Ureter (tissue), 1 donor: ENCODE data around the gene TCFL5. TPM values are rescaled to one million over a fixed set of nuclear protein-coding genes. Genes with fewer than 3 reads are reported as not detected.
A peak's percentile ranks its signal among the peaks of the same experiment; 100 is the strongest.
"Not testable (repeated sequence)": the region's sequence is repeated elsewhere in the genome, so short reads cannot be mapped to it uniquely, and the experiment has no call there.

Experiments
- DNase-seq: peaks from one replicate; pipeline ENCODE4 v3.0.0-alpha.2; 2020; ENCODE audit warnings: low spot score
- total RNA-seq: library from RNA; stranded (reverse); gene quantifications from one replicate; pipeline ENCODE4 v1.2.4, GENCODE V29; 2023
- donor health status: DM: yes; HTN: yes; CAD: no.

The TCFL5 gene
- total RNA-seq, 1 donor from 2014 or later, result 11.8 TPM

DNA sequence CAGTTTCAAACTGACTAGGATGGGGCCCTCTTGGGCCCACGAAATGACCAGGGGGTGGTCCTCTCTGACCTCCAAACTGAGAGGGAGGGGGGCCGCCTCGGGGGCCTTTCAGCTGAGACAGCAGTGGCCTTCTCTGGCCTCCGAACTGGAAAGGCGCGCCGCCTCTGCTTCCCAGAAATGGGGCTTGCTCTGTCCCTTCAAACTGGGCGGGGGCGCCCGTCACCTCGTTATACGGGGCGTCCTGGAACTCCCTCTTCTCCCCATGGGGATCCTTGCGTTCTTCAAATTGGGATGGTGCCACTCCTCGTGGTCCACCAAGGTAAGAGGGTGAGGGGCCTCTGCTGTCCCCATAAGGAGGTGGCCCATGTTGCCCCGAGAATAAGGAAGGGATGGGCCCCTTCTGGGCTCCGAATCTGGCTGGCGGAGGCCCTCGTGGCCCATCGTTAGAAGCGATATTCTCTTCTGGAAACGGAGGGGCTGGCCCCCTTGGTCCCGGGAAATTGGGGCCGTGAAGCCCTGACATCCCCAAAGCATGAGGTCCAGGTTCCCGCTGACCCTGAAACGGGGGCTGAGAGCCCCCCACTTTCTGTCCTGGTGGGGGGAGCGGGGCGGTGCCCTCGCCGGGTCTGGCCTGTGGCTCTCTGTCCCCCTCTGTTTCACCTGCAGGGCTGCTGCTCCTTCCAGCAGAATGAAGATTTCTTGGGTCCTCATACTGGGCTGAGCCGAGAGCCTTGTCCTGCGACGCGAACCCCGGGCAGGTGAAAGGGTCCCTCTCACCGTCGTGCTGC, 18.7 kb upstream of the TCFL5 start:
- no peak for DNase-seq

DNA sequence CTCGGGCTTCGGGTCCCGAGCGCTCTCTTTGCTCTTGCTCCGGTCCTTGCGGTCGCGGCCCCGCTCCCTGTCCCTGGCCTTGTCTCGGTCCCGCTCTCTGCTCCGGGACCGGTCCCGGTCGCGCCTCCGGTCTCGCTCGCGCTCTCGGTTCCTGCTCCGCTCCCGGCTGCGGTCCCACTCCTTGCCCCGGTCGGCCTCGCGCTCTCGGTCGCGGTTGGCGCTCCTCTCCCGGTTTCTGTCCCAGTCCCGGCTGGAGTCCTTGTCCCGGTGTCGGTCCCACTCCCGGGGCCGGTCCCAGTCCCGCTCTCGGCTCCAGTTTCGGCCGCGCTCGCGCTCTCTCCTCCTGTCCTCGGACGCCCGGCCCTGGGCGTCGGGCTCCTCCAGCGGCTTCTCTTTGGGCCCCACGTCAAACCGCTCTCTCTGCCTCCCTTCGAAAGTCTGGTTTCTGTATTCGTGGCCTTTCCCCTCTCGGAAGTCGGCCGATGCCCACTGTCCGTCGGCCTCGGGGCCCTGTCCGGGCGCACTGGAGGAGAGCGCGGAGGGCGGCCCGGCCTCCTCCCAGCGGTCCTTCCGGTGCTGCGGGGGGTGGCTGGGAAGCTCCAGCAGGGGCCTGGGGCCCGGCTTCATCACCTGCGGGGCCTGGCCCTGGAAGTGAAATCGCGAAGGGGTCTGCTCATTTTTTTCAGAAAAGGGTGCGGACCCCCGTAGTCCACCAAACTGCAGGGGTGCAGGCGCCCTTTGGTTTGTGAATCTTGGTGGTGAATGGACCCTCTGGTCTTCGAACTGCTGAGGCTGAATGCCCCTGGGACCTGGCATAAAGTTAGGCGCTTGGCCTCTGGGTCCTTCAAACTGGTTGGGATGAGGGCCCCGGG, 17.9 kb upstream of the TCFL5 start:
- no peak for DNase-seq

DNA sequence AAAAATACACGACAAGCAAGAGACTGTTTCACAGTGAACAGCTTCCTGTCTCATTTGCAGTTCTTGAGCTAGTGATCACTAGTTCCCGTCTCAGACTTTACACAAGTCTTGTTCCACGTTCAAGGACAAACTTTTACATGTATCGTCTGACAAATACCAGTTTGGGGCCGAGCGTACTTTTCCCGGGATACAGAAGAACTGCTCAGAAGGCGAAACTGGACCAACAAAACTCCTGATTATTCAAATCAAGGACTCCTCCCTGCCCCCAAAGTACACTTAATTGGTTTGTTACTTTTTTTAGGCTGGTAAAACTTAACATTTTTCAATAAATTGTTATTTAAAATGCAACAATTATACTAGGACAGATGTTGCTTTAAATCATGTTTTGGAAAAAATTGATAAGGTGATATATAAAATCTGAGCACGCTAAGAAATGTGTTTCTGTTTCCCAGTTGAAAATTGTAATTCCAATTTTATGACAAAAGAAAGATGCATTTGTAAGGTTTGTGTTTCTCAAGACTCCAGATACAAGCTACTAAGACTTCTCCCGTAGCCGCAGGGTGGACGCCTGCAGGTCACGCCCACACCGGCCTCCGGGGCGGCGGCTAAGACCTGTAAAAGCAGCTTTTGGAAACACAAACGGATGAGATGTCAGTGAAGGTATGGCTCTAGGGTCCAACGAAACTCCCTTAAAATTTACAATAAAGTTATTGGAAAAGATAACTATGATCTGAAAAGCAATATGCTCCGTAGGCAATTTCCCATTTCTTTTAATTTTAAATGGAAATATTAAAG, 16.8 kb upstream of the TCFL5 start:
- DNase-seq, result no peak

DNA sequence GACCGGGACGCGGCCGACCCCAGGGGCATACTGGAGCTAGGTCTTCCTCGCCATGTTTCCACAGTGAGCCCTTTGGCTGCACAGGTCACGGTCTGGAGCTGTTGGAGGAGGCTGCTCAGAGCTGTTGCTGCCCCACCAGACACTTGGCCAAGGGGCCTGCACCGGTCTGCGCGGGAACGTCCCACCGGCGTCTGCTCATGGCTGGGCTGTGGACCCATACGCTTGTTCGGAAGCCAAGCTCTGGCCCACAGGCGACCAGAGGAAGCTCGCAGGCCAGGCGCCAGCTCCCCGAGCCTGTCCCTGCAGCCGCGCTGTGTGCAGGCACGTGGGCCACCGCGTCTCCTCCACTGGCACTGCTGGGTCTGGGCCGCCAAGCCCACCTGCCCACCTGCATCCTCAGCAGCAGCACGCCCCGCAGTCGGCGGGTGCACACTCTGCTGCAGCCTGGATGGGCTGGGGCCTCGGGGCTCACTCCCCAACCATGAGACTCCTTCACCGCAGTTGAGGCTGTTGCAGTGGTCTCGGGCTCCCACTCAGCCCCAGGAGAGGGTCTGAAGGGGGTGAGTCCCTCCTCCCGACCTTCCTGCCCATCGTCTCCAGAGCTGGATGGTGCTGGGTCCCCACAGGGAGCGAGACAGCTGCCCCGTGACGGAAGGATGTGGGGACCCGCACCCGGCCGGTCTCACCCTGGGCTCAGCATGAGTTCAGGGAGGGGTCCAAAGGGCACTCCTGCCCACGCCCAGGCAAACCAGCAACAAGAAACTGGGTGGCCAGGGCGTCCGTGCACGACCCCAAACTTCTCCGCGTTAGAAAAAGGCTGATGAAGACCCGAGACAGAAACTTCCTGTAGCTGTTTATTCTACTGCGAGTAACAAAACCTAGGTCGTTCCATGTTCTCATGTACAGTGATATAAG, 15.5 kb upstream of the TCFL5 start:
- peak; percentile 78 for DNase-seq

DNA sequence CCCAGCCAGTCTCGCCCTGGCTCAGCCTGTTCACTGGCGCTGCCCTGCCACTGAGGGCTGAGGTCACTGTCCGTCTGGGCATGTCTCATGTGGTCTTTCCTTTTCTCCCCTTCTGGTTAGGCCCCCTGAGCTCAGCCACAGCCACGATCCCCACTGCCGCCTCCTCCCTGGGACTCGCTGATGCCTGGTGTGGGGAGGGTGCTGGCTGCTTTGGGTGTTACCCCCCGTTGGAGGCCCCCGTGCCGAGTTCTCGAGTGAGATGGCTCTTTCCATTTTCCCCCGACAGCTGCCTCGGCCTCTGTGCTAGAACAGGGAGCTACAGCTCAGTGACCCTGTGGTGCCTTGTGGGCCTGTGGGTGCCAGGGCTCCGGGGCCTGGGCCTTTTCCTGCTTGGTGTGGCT, 14.9 kb upstream of the TCFL5 start:
- no peak for DNase-seq

DNA sequence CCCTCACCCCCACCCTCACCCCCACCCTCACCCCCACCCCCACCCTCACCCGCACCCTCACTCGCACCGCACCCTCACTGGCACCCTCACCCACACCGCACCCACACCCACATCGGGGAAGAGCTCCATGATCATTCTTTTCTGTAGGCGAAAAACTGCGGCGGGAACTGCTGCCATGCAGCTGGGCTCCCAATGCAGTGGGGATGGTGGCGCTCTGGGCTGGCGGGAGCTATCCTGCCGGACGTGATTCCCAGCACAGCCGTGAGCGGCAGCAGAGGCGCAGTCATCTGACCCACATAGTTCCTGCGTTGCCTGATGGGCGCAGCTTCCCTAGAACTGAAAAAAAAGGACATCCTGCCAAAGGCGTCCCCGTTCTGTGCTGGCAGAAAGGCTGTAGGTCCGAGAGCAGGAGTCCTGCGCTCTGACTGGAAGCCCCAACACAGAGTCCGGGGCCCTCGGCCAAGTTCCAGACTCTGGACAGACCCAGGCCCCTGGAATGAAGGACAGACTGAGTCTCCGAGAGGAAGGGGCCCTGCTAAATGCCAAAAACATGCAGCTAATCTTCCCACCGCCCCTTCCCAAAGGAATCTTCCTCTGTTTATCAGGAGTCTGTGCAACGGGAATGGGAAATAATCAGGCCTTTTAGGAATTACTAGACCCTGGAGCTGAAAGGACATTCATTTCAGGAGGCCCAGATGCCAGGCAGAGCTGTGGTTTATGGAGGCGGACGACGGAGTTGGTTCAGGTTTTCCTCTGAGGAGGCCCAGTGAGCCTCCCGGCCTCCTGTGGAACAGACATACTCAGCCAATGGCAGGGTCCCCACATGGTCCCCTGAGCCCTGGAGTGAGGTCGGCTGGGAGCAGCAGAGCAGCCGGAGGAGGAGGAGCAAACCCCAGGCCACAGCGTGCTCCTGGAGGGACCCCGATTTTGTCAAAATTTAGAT, 14.1 kb upstream of the TCFL5 start:
- peak; percentile 69 for DNase-seq

DNA sequence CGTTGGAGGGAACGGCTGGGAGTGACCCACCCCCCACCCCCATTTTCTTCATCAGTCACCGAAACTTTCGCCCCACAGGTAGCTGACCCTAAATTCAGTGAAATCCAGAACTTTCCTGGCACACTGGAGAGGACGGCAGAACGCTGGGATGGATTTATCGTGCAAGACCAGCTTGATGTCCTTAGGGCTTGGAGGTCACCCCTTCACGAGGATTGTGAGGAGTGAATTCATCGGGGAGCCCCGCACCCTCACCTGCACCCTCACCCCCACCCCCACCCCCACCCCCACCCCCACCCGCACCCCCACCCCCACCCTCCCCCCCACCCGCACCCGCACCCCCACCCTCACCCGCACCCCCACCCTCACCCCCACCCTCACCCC, 13.3 kb upstream of the TCFL5 start:
- no peak for DNase-seq

DNA sequence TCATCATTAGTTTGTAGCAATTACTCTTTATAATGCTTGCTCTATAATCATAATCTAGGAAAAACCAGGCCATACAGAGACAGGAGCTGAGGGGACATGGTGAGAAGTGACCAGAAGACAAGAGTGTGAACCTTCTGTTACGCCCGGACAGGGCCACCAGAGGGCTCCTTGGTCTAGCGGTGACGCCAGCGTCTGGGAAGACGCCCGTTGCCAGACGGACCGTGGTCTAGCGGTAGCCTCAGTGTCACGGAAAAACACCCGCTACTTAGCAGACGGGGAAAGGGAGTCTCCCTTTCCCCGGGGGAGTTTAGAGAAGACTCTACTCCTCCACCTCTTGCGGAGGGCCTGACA, 12.0 kb upstream of the TCFL5 start:
- DNase-seq, result not testable (repeated sequence)

DNA sequence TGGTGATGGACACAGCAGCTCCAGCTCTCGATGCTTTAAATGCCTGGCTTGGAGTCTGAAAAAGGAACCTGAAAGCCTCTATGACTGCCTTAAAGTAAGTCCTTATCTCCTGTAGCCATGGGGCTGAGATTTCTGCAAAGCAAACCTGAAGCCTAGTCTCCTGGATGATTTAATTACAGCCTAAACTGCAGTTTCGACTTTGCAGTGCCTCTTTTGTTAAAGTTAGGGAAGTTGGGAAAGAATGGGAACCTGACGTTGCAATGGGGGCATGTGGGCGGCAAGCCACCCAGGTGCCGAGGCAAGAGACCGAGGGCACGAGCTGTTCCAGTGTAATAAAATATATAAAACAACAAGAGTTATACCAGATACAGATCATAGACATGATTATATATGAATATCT, 11.7 kb upstream of the TCFL5 start:
- DNase-seq, result no peak

DNA sequence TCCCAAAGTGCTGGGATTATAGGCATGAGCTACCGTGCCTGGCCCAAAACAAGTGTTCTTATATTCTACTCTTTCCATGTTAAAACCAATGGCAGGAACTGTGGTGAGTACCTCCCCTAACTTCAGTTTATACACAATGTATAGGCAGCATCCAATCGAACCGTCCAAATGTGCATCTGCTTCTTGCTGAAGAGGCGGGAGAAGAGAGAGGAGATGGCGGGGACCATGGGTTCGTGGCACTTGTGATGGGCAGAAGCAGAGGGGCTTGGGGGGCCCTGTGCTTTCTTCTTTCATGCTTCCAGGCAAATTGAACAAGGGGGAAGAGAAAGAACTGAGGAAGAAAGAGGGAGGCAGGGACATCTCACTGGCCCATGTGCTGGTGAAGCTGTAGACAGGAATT, 11.2 kb upstream of the TCFL5 start:
- DNase-seq, result no peak

DNA sequence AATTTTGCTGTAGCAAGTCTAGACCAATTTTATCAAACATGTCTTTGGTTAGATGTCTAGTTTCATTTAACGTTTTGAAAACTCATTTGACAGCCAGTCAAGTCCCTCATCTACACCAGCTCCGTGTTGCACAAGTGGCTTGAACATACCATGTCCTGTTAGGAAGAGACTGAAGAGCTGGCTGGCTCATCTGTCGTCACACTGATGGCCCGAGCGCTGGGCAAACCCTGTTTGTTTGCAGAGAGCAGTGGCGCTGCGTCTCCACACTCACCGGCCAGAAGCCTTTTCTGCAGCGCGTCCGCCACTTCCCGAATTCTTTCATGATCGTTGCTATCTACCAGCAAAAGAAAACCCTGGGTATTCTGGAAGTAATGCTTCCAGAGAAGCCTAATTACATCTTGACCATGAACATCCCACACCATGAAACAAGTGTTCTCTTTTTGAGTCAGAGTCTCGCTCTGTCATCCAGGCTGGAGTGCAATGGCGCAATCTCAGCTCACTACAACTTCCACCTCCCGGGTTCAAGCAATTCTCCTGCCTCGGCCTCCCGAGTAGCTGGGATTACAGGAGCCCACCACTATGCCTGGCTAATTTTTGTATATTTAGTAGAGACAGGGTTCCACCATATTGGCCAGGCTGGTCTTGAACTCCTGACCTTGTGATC, 10.7 kb upstream of the TCFL5 start:
- DNase-seq, result no peak

DNA sequence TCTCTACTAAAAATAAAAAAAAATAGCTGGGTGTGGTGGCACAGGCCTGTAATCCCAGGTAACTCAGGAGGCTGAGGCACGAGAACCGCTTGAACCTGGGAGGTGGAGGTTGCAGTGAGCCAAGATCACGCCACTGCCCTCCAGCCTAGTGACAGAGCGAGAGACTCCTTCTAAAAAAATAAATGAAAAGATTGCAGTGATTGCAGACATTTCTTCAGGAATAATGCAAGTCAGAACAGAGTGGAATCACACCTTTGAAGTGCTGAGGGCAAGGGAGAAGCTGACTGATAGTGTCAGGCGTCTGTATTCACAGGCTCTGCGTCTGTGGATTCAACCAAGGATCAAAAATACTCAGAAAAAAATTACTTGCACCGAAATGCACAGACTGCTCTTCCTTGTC, 2.6 kb upstream of the TCFL5 start:
- no peak for DNase-seq

DNA sequence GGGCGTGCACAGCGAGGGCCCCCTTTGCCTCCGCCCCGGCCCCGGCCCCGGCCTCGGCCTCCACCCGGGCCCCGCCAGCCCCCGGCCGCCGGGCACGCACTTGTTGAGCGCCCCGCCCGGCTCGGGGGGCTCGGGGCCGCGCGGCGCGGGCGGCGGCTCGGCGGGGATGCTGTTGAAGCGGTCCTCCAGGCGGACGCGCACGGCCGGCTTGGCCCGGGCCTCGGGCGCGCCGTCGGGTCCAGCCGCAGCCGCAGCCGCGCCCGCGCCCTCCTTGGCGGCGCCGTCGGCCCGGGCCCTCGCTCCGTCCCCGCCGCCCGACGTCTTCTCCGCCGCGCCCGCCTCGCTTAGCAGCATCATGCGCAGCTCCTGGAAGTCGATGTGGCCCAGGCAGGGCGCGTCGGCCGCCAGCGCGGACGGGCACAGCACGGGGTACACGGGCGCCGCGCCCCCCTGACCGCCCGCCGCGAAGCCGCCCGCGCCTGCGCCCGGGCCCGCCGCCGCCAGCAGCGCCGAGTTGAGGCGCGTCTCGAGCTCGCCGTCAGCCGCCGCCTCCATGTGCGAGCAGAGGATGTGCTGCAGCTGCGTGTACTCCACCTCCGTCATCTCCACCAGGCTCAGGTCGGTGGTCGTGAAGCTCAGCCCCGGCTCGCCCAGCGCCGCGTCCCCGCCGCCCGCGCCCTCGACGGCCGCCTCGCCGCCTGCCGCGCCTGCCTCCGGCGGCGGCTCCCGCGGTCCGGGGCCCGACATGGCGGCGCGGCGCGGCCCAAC, 514 bp downstream of the TCFL5 start:
- no peak for DNase-seq

DNA sequence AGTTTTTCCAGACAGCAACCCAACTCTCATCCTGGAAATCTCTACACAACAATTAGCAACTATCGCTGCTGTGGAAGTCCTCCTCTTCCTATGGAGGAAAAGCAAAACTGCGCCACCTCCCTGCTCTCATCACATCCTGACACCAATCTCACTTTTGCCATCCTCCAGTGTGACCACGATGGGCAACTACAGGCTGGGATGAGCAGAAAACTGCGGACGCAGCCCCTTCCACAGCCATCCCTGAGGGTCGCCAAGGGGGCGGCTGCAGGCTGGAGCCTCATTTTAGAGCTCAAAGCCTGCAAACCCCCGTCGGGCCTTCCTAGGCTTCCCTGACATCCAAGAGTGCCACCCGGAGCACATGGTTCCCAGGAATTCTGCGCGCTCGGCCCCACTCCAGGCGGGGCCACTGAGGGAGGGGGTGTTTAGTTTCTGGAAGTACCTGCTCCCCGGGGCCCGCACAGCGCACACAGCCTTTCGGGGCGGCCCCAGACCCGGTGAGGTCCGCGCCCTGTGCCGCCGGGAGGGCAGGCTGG, 1.2 kb downstream of the TCFL5 start:
- no peak for DNase-seq

DNA sequence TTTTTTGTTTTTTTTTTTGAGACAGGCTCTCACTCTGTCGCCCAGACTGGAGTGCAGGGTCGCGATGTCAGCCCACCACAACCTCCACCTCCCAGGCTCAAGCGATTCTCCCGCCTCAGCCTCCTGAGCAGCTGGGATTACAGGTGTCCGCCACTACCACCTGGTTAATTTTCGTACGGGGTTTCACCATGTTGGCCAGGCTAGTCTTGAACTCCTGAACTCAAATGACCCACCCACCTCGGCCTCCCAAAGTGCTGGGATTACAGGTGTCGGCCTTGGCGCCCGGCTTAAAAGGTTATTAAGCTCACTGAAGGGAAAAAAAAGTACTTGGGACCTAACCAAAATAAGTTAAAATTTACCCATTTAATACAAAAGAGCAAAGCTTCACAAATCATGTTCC, 1.9 kb downstream of the TCFL5 start:
- DNase-seq, result no peak

DNA sequence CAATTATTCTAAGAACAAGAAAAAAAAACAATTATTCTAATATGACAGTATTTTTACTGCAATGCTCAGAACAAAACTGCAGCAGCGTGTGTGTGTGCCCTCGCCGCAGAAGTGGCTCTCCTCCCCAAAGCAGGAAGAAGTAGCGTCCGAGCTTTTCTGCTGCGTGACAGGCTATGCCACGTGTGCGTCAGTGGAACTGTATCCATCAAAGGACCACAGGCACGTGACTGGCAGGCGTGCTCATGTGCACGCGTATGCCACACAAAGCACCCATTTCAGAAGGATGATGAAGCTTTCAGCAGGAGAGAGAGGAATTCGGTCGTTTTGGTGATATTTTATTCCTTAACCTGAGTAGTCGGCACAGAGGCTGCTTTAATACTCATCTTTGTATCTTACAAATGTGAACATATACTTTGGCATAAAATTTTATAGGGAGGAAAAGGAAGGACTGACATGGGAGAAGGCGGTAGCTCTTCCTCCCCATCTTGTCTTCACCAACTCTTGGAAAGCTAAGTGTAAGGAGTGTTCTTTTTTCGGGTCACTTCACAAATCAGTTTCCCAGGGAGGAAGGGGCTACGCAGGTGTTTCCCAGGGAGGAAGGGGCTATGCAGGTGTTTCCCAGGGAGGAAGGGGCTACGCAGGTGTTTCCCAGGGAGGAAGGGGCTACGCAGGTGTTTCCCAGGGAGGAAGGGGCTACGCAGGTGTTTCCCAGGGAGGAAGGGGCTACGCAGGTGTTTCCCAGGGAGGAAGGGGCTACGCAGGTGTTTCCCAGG, 3.4 kb downstream of the TCFL5 start:
- no peak for DNase-seq

DNA sequence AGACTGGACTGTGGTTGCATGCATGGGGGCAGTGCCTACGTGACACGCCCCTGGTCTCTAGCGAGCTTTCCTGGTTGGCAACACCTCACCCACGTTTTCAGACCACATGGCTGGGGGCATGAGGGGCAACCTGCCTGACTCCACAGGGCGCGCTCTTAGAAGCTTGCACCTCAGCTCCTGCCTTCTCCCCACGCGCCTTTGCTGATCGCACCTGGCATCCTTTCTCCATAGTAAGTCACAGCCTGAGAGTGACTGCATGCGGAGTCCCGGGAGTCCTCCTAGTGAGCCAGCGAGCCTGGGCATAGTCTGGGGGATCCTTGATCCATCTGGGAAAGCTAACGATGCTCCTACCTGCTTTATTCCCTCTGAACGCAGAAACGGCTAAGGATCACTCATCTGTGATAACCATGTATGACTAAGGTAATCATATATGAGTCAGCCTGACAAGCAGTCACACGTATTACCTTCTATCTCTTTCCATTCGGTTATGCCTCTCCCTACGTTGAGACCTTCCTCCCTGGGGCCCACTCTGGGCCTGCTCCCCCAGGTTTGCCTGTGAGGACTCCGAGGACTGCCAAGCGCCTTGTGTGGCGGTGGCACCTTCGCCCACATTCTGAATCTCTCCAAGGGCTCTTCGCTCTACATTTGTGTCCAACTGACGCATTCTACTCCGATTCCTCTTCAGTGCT, 4.5 kb downstream of the TCFL5 start:
- no peak for DNase-seq
